KOPT-K1 (cell line): ENCODE results near the gene ROCK2.

Experiments
- H3K27ac ChIP-seq: fragments of 200-600 bp; sonication (generic); 2 replicates; pipeline ENCODE4 v1.5.1; 2016; ENCODE audit warnings: antibody characterized with exemption, mild to moderate bottlenecking, low read depth, low read length; ENCODE audit not compliant: poor library complexity, severe bottlenecking
- H3K36me3 ChIP-seq: fragments of 200-600 bp; sonication (generic); 2 replicates; pipeline ENCODE4 v1.5.1; 2017; ENCODE audit warnings: antibody characterized with exemption, mild to moderate bottlenecking, low read length, moderate library complexity; ENCODE audit not compliant: insufficient read depth
- H3K9me3 ChIP-seq: fragments of 200-600 bp; sonication (generic); 2 replicates; pipeline ENCODE4 v1.5.1; 2017; ENCODE audit warnings: antibody characterized with exemption, low read length, mild to moderate bottlenecking; ENCODE audit not compliant: insufficient read depth, poor library complexity, severe bottlenecking

The ROCK2 gene

GRCh38 chr2:11154016-11154922 lies 190.2 kb downstream of the ROCK2 start:
- Histone ChIP-seq H3K9me3 (no peaks in the 10 kb centered on the region), H3K36me3 (no peaks in the 10 kb centered on the region), H3K27ac (peak overlapping the region; percentile 55)

- no peaks in the 10 kb centered on the region for H3K9me3 ChIP-seq
- no peaks in the 10 kb centered on the region for H3K36me3 ChIP-seq
- H3K27ac ChIP-seq: no peak overlapping the region
Observed at GRCh38 chr2:11152591-11152990, 191.8 kb downstream of the ROCK2 start.

GRCh38 chr2:11147263-11147662 lies 197.2 kb downstream of the ROCK2 start:
- Histone ChIP-seq H3K27ac (no peak overlapping the region), H3K36me3 (no peaks in the 10 kb centered on the region), H3K9me3 (no peaks in the 10 kb centered on the region)

- no peaks in the 10 kb centered on the region for H3K9me3 ChIP-seq
- no peaks in the 10 kb centered on the region for H3K36me3 ChIP-seq
- no peak overlapping the region for H3K27ac ChIP-seq
Observed at GRCh38 chr2:11146076-11146475, 198.4 kb downstream of the ROCK2 start.

GRCh38 chr2:11145350-11145749 lies 199.1 kb downstream of the ROCK2 start:
- no peak overlapping the region for H3K27ac ChIP-seq
- no peaks in the 10 kb centered on the region for H3K36me3 ChIP-seq
- H3K9me3 ChIP-seq: no peaks in the 10 kb centered on the region

- H3K27ac ChIP-seq: no peak overlapping the region
Observed at GRCh38 chr2:11144738-11145079, 199.7 kb downstream of the ROCK2 start.

DNA sequence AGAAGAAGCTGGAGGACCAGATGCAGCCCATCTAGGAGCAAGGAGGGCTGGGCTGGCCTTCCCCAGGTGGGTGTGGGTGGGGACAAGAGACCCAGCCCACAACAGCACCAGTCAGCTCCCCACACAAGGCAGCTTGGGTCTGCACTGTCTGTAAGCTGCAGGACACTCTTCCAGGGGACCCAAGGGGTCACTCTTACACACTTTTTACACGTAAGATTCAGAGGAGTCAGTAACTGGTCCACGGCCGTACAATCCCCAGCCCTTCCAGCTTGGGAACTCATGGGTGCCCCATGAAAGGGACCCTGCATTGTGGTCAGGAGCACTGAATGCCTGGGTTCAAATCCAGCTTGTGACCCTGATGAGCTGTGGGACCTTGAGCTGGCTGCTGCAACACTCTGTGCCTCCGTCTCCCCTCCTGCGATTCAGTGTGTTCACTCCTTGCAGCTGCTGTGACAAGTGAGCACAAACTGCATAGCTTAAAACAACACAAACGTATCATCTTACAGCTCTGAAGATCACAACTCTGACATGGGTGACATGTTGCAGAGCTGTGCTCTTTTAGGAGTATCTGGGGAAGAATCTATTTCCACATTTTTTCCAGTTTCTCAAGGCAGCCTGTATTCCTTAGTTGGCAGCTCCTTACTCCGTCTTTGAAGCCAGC lies 200.2 kb downstream of the ROCK2 start:
- no peak overlapping the region for H3K27ac ChIP-seq
- H3K36me3 ChIP-seq: no peaks in the 10 kb centered on the region
- no peaks in the 10 kb centered on the region for H3K9me3 ChIP-seq

More at GRCh38 chr2:11144738-11145079, 199.7 kb downstream of the ROCK2 start:
- no peaks in the 10 kb centered on the region for H3K9me3 ChIP-seq
- H3K36me3 ChIP-seq: no peaks in the 10 kb centered on the region

DNA sequence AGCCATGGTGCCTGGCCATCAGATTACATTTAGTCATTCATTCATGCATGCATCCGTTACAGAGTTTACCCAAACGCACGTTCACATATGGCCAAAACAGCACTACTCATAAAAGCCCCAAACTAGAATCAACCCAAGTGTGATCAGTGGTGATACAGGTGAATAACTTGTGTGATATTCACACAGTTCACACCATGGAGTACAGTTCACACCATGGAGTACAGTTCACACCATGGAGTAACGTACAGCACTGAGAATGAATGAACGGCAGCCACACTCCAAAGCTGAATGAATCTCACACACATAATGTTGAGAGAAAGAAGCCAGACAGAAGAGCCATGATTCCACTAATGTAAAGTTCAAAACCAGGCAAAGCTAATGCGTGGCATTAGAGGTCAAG lies 201.4 kb downstream of the ROCK2 start:
- no peaks in the 10 kb centered on the region for H3K36me3 ChIP-seq
- no peaks in the 10 kb centered on the region for H3K9me3 ChIP-seq
- H3K27ac ChIP-seq: no peak overlapping the region

DNA sequence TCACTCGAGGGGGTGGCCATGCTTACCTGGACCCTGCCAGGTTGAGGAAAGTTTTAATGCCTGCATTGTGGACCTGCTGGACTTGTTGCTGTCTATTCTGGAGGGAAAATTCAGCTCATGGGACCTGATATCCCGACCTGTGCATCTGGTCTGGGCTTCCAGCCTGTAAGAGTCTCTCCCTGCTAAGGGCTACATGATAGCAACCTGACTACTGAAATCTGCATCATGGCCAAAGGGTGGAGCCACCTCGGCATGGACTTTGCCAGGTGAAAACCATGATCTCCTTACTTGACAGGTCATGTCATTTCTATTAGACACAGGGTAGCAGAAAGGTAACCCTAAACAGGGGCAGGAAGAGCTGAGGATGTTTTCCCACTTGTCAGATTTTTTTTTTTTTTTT lies 202.1 kb downstream of the ROCK2 start:
- Histone ChIP-seq H3K27ac (no peak overlapping the region), H3K9me3 (no peaks in the 10 kb centered on the region)

DNA sequence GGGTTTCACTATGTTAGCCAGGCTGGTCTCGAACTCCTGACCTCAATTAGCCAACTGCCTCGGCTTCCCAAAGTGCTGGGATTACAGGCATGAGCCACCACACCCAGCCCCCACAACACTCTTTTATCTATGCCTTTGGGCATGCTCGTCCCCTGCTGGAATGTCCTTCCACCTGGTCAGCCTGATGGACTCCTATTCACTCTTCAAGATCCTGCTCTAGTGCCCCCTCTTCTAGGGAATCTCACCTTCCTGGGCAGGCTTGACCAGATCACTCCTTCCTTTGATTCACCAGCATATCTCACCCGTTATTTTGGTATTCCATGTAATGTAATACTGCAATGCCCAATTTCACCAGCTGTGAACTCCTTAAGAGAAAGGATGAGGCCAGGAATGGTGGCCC lies 203.1 kb downstream of the ROCK2 start:
- Histone ChIP-seq H3K36me3 (no peaks in the 10 kb centered on the region), H3K27ac (no peak overlapping the region), H3K9me3 (no peaks in the 10 kb centered on the region)

More for the DNA sequence above, 202.1 kb downstream of the ROCK2 start:
- H3K36me3 ChIP-seq: no peaks in the 10 kb centered on the region

DNA sequence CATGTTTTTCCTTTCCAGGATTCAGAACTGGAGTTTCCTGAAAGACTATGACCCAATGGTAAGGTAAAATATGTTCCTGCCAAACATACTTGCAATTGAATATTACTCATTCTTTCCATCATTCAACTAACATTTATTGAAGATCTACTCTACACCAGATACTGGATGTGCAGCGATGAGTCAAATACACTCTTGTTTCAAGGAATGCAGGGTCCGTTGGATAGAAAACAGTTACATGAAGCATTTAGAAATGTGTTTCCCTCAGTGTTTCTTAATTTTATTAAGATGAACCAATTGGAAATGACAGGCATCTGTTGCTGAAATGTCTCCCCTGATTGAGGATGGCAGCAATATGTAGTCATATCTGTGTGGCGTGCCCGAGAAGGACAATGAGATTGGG lies 203.9 kb downstream of the ROCK2 start:
- Histone ChIP-seq H3K9me3 (no peaks in the 10 kb centered on the region), H3K27ac (no peak overlapping the region), H3K36me3 (no peaks in the 10 kb centered on the region)

GRCh38 chr2:11134349-11134748 lies 210.1 kb downstream of the ROCK2 start:
- H3K9me3 ChIP-seq: no peaks in the 10 kb centered on the region
- no peaks in the 10 kb centered on the region for H3K36me3 ChIP-seq
- H3K27ac ChIP-seq: no peak overlapping the region

- no peak overlapping the region for H3K27ac ChIP-seq
- no peaks in the 10 kb centered on the region for H3K36me3 ChIP-seq
- H3K9me3 ChIP-seq: no peaks in the 10 kb centered on the region
Observed at GRCh38 chr2:11133936-11134320, 210.5 kb downstream of the ROCK2 start.

- Histone ChIP-seq H3K27ac (peak overlapping the region; percentile 25), H3K36me3 (no peaks in the 10 kb centered on the region), H3K9me3 (no peaks in the 10 kb centered on the region)
Observed at GRCh38 chr2:11133238-11133935, 211.0 kb downstream of the ROCK2 start.

DNA sequence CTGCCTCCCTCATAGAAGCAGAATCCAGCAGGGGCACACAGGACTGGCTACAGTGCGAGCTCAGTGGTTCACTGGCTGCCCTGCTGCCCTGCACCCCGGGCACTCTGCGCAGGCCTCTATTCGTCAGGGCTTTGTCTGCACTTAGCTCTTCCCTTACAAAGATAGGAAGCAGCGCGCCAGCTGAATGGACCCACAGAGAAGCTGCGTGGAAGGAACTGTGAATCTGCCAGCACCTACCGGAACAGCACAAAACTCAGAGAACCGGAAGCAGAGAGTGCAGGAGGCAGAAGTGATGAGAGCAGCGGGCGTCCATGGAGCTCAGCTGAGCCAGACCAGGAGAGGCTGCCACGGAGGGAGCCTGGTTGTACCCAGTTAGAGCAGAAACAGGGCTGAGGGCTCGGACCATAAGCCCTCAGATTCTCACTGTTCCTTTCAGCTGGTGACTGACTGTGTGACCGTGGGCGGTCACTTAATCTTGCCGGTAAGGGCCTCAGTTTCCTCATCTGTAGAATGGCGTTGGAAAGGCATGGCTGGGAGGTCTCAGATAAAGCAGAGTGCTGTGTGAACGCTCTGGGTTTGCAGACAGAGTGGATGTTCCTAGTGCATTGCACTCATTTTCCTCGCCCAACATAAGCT lies 212.3 kb downstream of the ROCK2 start:
- no peak overlapping the region for H3K27ac ChIP-seq
- no peaks in the 10 kb centered on the region for H3K36me3 ChIP-seq
- H3K9me3 ChIP-seq: no peaks in the 10 kb centered on the region
